GM19023 (cell line): ENCODE results near the gene RAB5A.
"Not testable (repeated sequence)": the region's sequence is repeated elsewhere in the genome, so short reads cannot be mapped to it uniquely, and the experiment has no call there.

Experiments
- ATAC-seq: cut with Tn5 transposase; IDR thresholded peaks from one replicate; pipeline ENCODE4 v1.9.1; 2021; ENCODE audit warnings: mild to moderate bottlenecking, moderate library complexity; ENCODE audit not compliant: unreplicated experiment

Gene RAB5A

GRCh38 chr3:19946832-19947548 is at the start of gene RAB5A:
TSS of gene RAB5A (plus strand) at chr3:19947097. CDS start at chr3:19950899, 3,802 bp downstream.
- peak; percentile 93 for ATAC-seq

GRCh38 chr3:19898721-19899120 is 48.2 kb upstream of the RAB5A start:
- ATAC-seq: no peak

GRCh38 chr3:19899264-19899663 is 47.6 kb upstream of the RAB5A start:
- ATAC-seq: no peak

- not testable (repeated sequence) for ATAC-seq
Observed at GRCh38 chr3:19899833-19900232, 47.1 kb upstream of the RAB5A start.

GRCh38 chr3:19901337-19901736 is 45.6 kb upstream of the RAB5A start:
- ATAC-seq: no peak

- ATAC-seq: no peak
Observed at GRCh38 chr3:19901918-19902317, 45.0 kb upstream of the RAB5A start.

GRCh38 chr3:19903649-19904048 is 43.2 kb upstream of the RAB5A start:
- ATAC-seq: no peak

- ATAC-seq: no peak
Observed at GRCh38 chr3:19907523-19907922, 39.4 kb upstream of the RAB5A start.

GRCh38 chr3:19911452-19911851 is 35.4 kb upstream of the RAB5A start:
- no peak for ATAC-seq

GRCh38 chr3:19917167-19917566 is 29.7 kb upstream of the RAB5A start:
- ATAC-seq: no peak

GRCh38 chr3:19920401-19921080 is 26.4 kb upstream of the RAB5A start:
- no peak for ATAC-seq

GRCh38 chr3:19931180-19931692 is 15.7 kb upstream of the RAB5A start:
- peak; percentile 83 for ATAC-seq

- peak; percentile 44 for ATAC-seq
Observed at GRCh38 chr3:19931767-19932188, 15.1 kb upstream of the RAB5A start.

- no peak for ATAC-seq
Observed at GRCh38 chr3:19932422-19932821, 14.5 kb upstream of the RAB5A start.

GRCh38 chr3:19934098-19934566 is 12.8 kb upstream of the RAB5A start, which contains the start of gene EFHB:
TSS of gene EFHB (minus strand) at chr3:19934217. CDS start at chr3:19934018, 199 bp downstream.
- no peak for ATAC-seq

- no peak for ATAC-seq
Observed at GRCh38 chr3:19937459-19938294, 9.2 kb upstream of the RAB5A start.

- ATAC-seq: no peak
Observed at GRCh38 chr3:19938295-19938627, 8.6 kb upstream of the RAB5A start.

- no peak for ATAC-seq
Observed at GRCh38 chr3:19940643-19941042, 6.3 kb upstream of the RAB5A start.

GRCh38 chr3:19945534-19945933 is 1.4 kb upstream of the RAB5A start:
- ATAC-seq: no peak

GRCh38 chr3:19945969-19946831 is 697 bp upstream of the RAB5A start:
- ATAC-seq: peak; percentile 4
